ENCODE data around the gene ORC2. TPM values are rescaled to one million over a fixed set of nuclear protein-coding genes. Genes with fewer than 3 reads are reported as not detected.

ORC2 gene
- polyA plus RNA-seq, 1 experiment: 4.9 TPM

DNA sequence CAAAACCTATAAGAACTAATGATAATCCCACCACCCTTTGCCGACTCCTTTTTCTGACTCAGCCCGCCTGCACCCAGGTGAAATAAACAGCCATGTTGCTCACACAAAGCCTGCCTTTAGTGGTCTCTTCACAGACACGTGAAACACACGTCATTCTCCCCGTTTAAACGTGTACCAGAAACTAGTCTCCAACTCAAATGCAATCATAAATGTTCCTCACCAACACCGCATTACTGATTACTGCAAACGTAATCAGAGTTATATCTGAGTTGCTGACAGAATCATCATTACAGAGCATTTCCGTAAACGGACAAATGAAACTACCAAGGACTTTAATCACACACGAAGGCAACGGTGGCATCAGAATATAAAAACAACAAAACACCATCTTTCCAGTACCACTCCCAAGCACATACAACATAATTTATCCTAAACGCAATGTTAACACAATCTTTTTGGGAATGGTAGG lies 100.9 kb downstream of the ORC2 start:
- H3K27ac ChIP-seq (ENCODE audit: low read depth, low read length): no peak overlapping the region
- no peaks in the 10 kb centered on the region for H3K27me3 ChIP-seq (ENCODE audit: control insufficient read depth, insufficient read depth, low read length)
- TF ChIP-seq, protein P1, sequence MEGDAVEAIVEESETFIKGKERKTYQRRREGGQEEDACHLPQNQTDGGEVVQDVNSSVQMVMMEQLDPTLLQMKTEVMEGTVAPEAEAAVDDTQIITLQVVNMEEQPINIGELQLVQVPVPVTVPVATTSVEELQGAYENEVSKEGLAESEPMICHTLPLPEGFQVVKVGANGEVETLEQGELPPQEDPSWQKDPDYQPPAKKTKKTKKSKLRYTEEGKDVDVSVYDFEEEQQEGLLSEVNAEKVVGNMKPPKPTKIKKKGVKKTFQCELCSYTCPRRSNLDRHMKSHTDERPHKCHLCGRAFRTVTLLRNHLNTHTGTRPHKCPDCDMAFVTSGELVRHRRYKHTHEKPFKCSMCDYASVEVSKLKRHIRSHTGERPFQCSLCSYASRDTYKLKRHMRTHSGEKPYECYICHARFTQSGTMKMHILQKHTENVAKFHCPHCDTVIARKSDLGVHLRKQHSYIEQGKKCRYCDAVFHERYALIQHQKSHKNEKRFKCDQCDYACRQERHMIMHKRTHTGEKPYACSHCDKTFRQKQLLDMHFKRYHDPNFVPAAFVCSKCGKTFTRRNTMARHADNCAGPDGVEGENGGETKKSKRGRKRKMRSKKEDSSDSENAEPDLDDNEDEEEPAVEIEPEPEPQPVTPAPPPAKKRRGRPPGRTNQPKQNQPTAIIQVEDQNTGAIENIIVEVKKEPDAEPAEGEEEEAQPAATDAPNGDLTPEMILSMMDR (IDR thresholded peaks at IDR 0.05; ENCODE audit: low read depth, low read length): no peak
- DNase-seq (ENCODE audit: low read depth, low spot score): no peak
- H3K4me3 ChIP-seq (ENCODE audit: low read depth, low read length): peak overlapping the region; percentile 76
- ChIA-PET CTCF (no interaction called here), POLR2A (interaction anchor here (0.6 kb wide), 1 partner anchor 114 kb away, joined by 3 read pairs; no protein-coding TSS in a partner anchor)
- H3K9me3 ChIP-seq (ENCODE audit: control insufficient read depth, insufficient read depth, low read length): no peaks in the 10 kb centered on the region

DNA sequence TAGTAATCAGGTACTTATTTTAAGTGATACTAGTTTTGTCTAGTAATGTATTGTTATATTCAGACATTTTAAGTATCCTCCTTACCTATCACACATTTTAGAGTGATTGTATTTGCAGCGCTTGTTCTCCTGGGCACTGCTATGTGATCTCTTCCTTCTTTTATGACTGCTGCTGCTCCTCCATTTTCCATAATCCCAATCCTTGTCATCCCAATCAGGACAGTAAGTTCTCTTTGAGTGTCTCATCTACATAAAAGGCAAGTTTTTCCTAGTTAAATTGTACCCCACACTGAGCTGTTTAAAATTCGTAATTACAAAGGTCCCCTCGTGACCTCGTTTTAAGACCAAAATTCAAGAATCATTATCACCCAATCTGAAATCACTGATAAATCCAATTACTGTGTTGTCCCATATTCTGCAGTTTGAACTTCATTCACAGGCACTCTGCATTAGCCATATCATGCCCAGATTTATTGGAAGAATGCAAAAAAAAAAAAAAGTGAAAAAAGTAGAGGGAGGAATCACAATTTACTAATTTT lies 101.8 kb downstream of the ORC2 start:
- DNase-seq (ENCODE audit: low read depth, low spot score): no peak
- Histone ChIP-seq H3K27me3 (ENCODE audit: control insufficient read depth, insufficient read depth, low read length) (no peaks in the 10 kb centered on the region), H3K9me3 (ENCODE audit: control insufficient read depth, insufficient read depth, low read length) (no peaks in the 10 kb centered on the region), H3K27ac (ENCODE audit: low read depth, low read length) (no peak overlapping the region), H3K4me3 (ENCODE audit: low read depth, low read length) (peak overlapping the region; percentile 76)
- TF ChIP-seq, protein P1 (IDR thresholded peaks at IDR 0.05; ENCODE audit: low read depth, low read length): no peak
- POLR2A ChIA-PET: interaction anchor here (0.6 to 0.7 kb wide), 2 partner anchors 113 to 1470 kb away, joined by 3 read pairs; no protein-coding TSS in a partner anchor
- CTCF ChIA-PET: interaction anchor here (1.0 kb wide), 1 partner anchor 148 kb away, joined by 3 read pairs; no protein-coding TSS in a partner anchor

DNA sequence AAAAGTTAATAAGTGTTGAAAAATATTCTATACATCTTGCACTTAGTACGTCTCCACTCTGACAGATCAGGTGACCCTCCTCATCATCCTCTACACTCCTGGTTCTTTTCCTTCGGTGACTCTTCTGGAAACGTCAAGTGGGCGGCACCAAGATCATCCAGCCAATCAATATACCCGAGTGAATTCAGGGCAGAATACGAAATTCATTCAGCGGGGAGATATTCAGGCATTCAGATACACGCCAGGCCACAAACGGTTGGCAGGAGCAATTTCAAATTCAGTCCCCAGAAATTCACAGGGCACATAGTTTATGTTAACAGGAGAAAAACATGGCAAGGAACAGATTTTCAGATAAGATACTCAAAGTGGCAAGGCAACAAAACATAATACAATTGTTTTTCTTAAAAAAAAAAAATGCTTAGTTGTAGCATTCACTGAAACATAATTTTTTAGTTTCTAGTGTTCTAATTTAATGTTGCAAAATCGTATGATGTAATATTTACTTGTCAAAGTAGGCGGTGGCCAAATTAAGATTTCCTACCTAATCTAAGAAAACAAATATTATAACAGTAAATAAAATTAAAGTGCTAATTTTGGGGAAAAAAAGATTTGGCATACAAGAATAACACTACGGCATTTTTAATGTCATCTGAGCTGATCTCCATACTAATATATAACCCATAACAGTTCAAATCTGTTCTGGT lies 103.2 kb downstream of the ORC2 start:
- no peak for DNase-seq (ENCODE audit: low read depth, low spot score)
- TF ChIP-seq, protein P1 (IDR thresholded peaks at IDR 0.05; ENCODE audit: low read depth, low read length): no peak
- H3K27ac ChIP-seq (ENCODE audit: low read depth, low read length): no peak overlapping the region
- POLR2A ChIA-PET: no interaction called here
- CTCF ChIA-PET: no interaction called here
- no peak overlapping the region for H3K4me3 ChIP-seq (ENCODE audit: low read depth, low read length)
- no peaks in the 10 kb centered on the region for H3K9me3 ChIP-seq (ENCODE audit: control insufficient read depth, insufficient read depth, low read length)
- no peaks in the 10 kb centered on the region for H3K27me3 ChIP-seq (ENCODE audit: control insufficient read depth, insufficient read depth, low read length)

Small RNA genes lying within 50 kb of the gene (small RNA-seq; reads per million reads assigned to genes)
- gene RF00019 (ENCODE audit: insufficient read length, low read depth): not detected
- not detected for gene RNU6-312P (ENCODE audit: insufficient read length, low read depth)
- not detected for gene RNU6-762P (ENCODE audit: insufficient read length, low read depth)

Other genes with a start within 250 kb of the ORC2 start
- gene BZW1, start 151.8 kb downstream of the ORC2 start, polyA plus RNA-seq (2011; rRNA removed): 359 and 376 TPM in 2 replicates
- 66.0 and 103 TPM in 2 replicates for gene CLK1, start 99.0 kb downstream of the ORC2 start, polyA plus RNA-seq (2011; rRNA removed)
- gene PPIL3, start 74.6 kb downstream of the ORC2 start, polyA plus RNA-seq (2011; rRNA removed): 31.0 and 40.8 TPM in 2 replicates
- gene NIF3L1, start 74.3 kb downstream of the ORC2 start, polyA plus RNA-seq (2011; rRNA removed): 36.6 and 38.7 TPM in 2 replicates
- 4.5 and 6.1 TPM in 2 replicates for gene HYCC2, start 108.0 kb upstream of the ORC2 start, polyA plus RNA-seq (2011; rRNA removed)
- 90.9 and 121 TPM in 2 replicates for gene NDUFB3, start 108.3 kb upstream of the ORC2 start, polyA plus RNA-seq (2011; rRNA removed)
- 32.7 and 36.3 TPM in 2 replicates for gene CFLAR, start 152.5 kb upstream of the ORC2 start, polyA plus RNA-seq (2011; rRNA removed)
- 1.5 and 2.6 TPM in 2 replicates for gene CASP10, start 219.5 kb upstream of the ORC2 start, polyA plus RNA-seq (2011; rRNA removed)

Measured in AG04450 (cell line).